Inferior parietal cortex (tissue), 1 donor: ENCODE measurements around the gene NFATC1.

Source experiments
- DNase-seq: peaks from one replicate; pipeline ENCODE4 v3.0.0-alpha.2; 2016; ENCODE audit errors: extremely low spot score

Gene NFATC1

GRCh38 chr18:79534356-79534755, 138.6 kb downstream of the NFATC1 start:
- no peak for DNase-seq

- no peak for DNase-seq
Observed at GRCh38 chr18:79537758-79538157, 142.0 kb downstream of the NFATC1 start.

GRCh38 chr18:79538635-79539034, 142.9 kb downstream of the NFATC1 start:
- DNase-seq, result no peak

GRCh38 chr18:79540161-79540903, 144.6 kb downstream of the NFATC1 start:
- peak; percentile 26 for DNase-seq

- no peak for DNase-seq
Observed at GRCh38 chr18:79540904-79541282, 145.2 kb downstream of the NFATC1 start.

GRCh38 chr18:79542213-79542612, 146.5 kb downstream of the NFATC1 start:
- no peak for DNase-seq

- no peak for DNase-seq
Observed at GRCh38 chr18:79542876-79543750, 147.4 kb downstream of the NFATC1 start.

- DNase-seq, result no peak
Observed at GRCh38 chr18:79543861-79544385, 148.2 kb downstream of the NFATC1 start.

- no peak for DNase-seq
Observed at GRCh38 chr18:79544386-79544963, 148.7 kb downstream of the NFATC1 start.

GRCh38 chr18:79545255-79545654, 149.5 kb downstream of the NFATC1 start:
- no peak for DNase-seq

GRCh38 chr18:79545736-79546171, 150.0 kb downstream of the NFATC1 start:
- DNase-seq, result no peak

- no peak for DNase-seq
Observed at GRCh38 chr18:79546781-79547272, 151.1 kb downstream of the NFATC1 start.

GRCh38 chr18:79547413-79548076, 151.8 kb downstream of the NFATC1 start:
- DNase-seq, result no peak

- no peak for DNase-seq
Observed at GRCh38 chr18:79548077-79548450, 152.3 kb downstream of the NFATC1 start.

GRCh38 chr18:79548621-79548985, 152.9 kb downstream of the NFATC1 start:
- no peak for DNase-seq

GRCh38 chr18:79548986-79549637, 153.4 kb downstream of the NFATC1 start:
- no peak for DNase-seq

GRCh38 chr18:79549638-79550000, 153.9 kb downstream of the NFATC1 start:
- DNase-seq, result no peak

GRCh38 chr18:79552140-79552631, 156.5 kb downstream of the NFATC1 start:
- no peak for DNase-seq

GRCh38 chr18:79552696-79553095, 157.0 kb downstream of the NFATC1 start:
- no peak for DNase-seq

GRCh38 chr18:79553154-79553553, 157.4 kb downstream of the NFATC1 start:
- DNase-seq, result no peak

- no peak for DNase-seq
Observed at GRCh38 chr18:79553696-79554095, 158.0 kb downstream of the NFATC1 start.
